Activated CD4-positive, CD25-positive, alpha-beta regulatory T cell treated with anti-CD3 and anti-CD28 coated beads, Interleukin-2, amount 50 U/mL, for 72 hours (primary cell): ENCODE measurements around the gene TAS2R19.

ENCODE experiments used
- DNase-seq: peaks from one replicate; pipeline ENCODE4 v3.0.0; 2021

TAS2R19 gene

GRCh38 chr12:10989107-10989506 is 33.3 kb downstream of the TAS2R19 start:
- DNase-seq: no peak

- no peak for DNase-seq
Observed at GRCh38 chr12:10986812-10987211, 35.6 kb downstream of the TAS2R19 start, which contains the start of gene TAS2R50. TSS of gene TAS2R50 (minus strand) at chr12:10986912. CDS start at chr12:10986860, 52 bp downstream.

- no peak for DNase-seq
Observed at GRCh38 chr12:10982244-10982643, 40.2 kb downstream of the TAS2R19 start.

DNA sequence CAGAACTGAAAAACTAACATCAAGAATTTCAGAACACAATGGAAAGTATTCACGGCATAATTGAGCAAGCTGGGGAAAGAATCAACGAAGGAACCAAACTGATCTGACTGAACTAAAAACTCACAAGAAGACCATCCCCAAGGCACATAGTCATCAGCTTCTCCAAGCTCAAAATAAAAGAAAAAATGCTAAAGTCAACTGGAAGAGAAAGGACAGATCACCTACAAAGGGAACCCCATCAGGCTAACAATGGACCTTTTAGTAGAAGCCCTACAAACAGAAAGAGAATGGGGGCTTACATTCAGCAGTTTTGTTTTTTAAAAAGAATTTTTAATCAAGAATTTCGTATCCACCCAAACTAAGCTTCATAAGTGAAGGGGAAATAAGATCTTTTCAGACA is 47.5 kb downstream of the TAS2R19 start:
- DNase-seq: no peak
